Mesenteric fat pad (tissue), 1 donor: ENCODE results near the gene DISC1. TPM values are rescaled to one million over a fixed set of nuclear protein-coding genes. Genes with fewer than 3 reads are reported as not detected.

Source experiments
- DNase-seq: peaks from one replicate; pipeline ENCODE4 v3.0.0-alpha.2; 2020; ENCODE audit warnings: low spot score
- total RNA-seq: library from RNA; stranded (reverse); fragmentation: NEBNext Ultra II Directional; extraction: Animal tissue kit (Norgen Biotek cat#: 25700); gene quantifications from one replicate; pipeline ENCODE4 v1.2.1, GENCODE V29; 2021
- donor health status: DM: yes; HTN: yes; CAD: no.

The DISC1 gene
- total RNA-seq, 1 donor from 2014 or later = 13.0 TPM

GRCh38 chr1:232062967-232063366 is 436.4 kb downstream of the DISC1 start:
- DNase-seq = no peak

- no peak for DNase-seq
Observed at GRCh38 chr1:232066521-232066920, 439.9 kb downstream of the DISC1 start.

- no peak for DNase-seq
Observed at GRCh38 chr1:232074265-232074664, 447.7 kb downstream of the DISC1 start.

- DNase-seq = no peak
Observed at GRCh38 chr1:232077809-232078208, 451.2 kb downstream of the DISC1 start.

- no peak for DNase-seq
Observed at GRCh38 chr1:232084584-232085223, 458.1 kb downstream of the DISC1 start.

- no peak for DNase-seq
Observed at GRCh38 chr1:232090816-232091215, 464.2 kb downstream of the DISC1 start.

Other genes starting within 250 kb of the DISC1 start
- gene EGLN1, start 204.5 kb upstream of the DISC1 start, total RNA-seq = 32.3 TPM
- 36.6 TPM for gene TSNAX, start 98.1 kb upstream of the DISC1 start, total RNA-seq